SK-N-SH (cell line): ENCODE results near the gene SLC12A6. TPM values are rescaled to one million over a fixed set of nuclear protein-coding genes. Genes with fewer than 3 reads are reported as not detected.

ENCODE experiments used
- CTCF ChIA-PET: fragments of 300-600, 350-600 bp; formaldehyde crosslinking; extraction: SDS; loops from one replicate; lab custom pipeline; 2021; lab: Yijun Ruan, JAX
- POLR2A ChIA-PET: fragments of 350-600 bp; sonication (Branson Sonifier 250); formaldehyde crosslinking; extraction: SDS; loops from one replicate; lab custom pipeline; 2020; ENCODE audit warnings: antibody characterized with exemption, inconsistent platforms; lab: Yijun Ruan, JAX
- DNase-seq: peaks from one replicate; pipeline ENCODE4 v3.0.0; 2012
- H2AFZ ChIP-seq: fragments of 200-600 bp; sonication (generic); 2 replicates; pipeline ENCODE4 v1.8.1; 2016; ENCODE audit warnings: antibody characterized with exemption, mild to moderate bottlenecking, low read depth
- H3F3A ChIP-seq: fragments of 200-600 bp; sonication (generic); replicated peaks from 2 replicates; pipeline ENCODE3; 2016; ENCODE audit warnings: antibody characterized with exemption, mild to moderate bottlenecking; ENCODE audit not compliant: insufficient read depth
- H3K27ac ChIP-seq, 2 experiments: fragments of 200-500 bp in 1 of 2; fragments of 200-600 bp in 1 of 2; sonication (Bioruptor generic) in 1 of 2; sonication (generic), shearing (Covaris generic) in 1 of 2; 2 replicates each; pipeline versions ENCODE4 v1.5.1 to v1.6.1; 2014 to 2016; ENCODE audit warnings: low read depth in 2 of 2, inconsistent platforms in 1 of 2, low read length in 1 of 2, mild to moderate bottlenecking in 1 of 2, mixed read lengths in 1 of 2
- H3K27me3 ChIP-seq: fragments of 200-600 bp; sonication (generic), shearing (Covaris generic); 2 replicates; pipeline ENCODE4 v1.6.1; 2016; ENCODE audit warnings: mixed run types; ENCODE audit not compliant: insufficient read depth
- H3K36me3 ChIP-seq, 2 experiments: fragments of 200-500 bp in 1 of 2; fragments of 200-600 bp in 1 of 2; sonication (Bioruptor generic) in 1 of 2; sonication (generic) in 1 of 2; replicated peaks in 1 of 2; 2 replicates each; pipeline versions ENCODE3 to v1.5.1; 2014 to 2016; ENCODE audit warnings: low read length in 1 of 2, mild to moderate bottlenecking in 1 of 2; ENCODE audit not compliant: insufficient read depth in 2 of 2, control insufficient read depth in 1 of 2
- H3K4me1 ChIP-seq, 2 experiments: fragments of 200-500 bp in 1 of 2; fragments of 200-600 bp in 1 of 2; sonication (Bioruptor generic) in 1 of 2; sonication (generic), shearing (Covaris generic) in 1 of 2; 2 replicates each; pipeline versions ENCODE4 v1.5.1 to v1.6.1; 2014 to 2016; ENCODE audit warnings: low read depth in 1 of 2, low read length in 1 of 2, mixed run types in 1 of 2; ENCODE audit not compliant: insufficient read depth in 2 of 2, control insufficient read depth in 1 of 2
- H3K4me2 ChIP-seq: fragments of 200-600 bp; sonication (generic), shearing (Covaris generic); 2 replicates; pipeline ENCODE4 v1.6.1; 2017; ENCODE audit warnings: mixed run types
- H3K4me3 ChIP-seq, 2 experiments: fragments of 200-500 bp in 1 of 2; fragments of 200-600 bp in 1 of 2; sonication (Bioruptor generic) in 1 of 2; sonication (generic), shearing (Covaris generic) in 1 of 2; 2 replicates each; pipeline versions ENCODE4 v1.5.1 to v1.8.1; 2014 to 2016; ENCODE audit warnings: low read depth in 2 of 2, inconsistent platforms in 1 of 2, low read length in 1 of 2, mild to moderate bottlenecking in 1 of 2, mixed read lengths in 1 of 2, moderate library complexity in 1 of 2
- H3K79me2 ChIP-seq: fragments of 200-600 bp; sonication (generic); 2 replicates; pipeline ENCODE4 v1.8.1; 2017; ENCODE audit warnings: mild to moderate bottlenecking; ENCODE audit not compliant: insufficient read depth
- H3K9ac ChIP-seq: fragments of 200-600 bp; sonication (generic); 2 replicates; pipeline ENCODE4 v1.6.1; 2017; ENCODE audit warnings: mixed run types
- H3K9me2 ChIP-seq: fragments of 200-600 bp; sonication (generic); 2 replicates; pipeline ENCODE4 v1.6.1; 2017; ENCODE audit warnings: mixed run types
- H3K9me3 ChIP-seq: fragments of 200-600 bp; sonication (generic); 2 replicates; pipeline ENCODE4 v1.6.1; 2017; ENCODE audit warnings: mixed run types, mild to moderate bottlenecking, moderate library complexity
- H4K20me1 ChIP-seq: fragments of 200-600 bp; sonication (generic); 2 replicates; pipeline ENCODE4 v1.6.1; 2017; ENCODE audit warnings: mild to moderate bottlenecking, mixed run types; ENCODE audit not compliant: insufficient read depth
- CHD2 ChIP-seq: fragments of 150-350 bp; IDR thresholded peaks from 2 replicates; pipeline ENCODE4 v1.6.1; 2018; ENCODE audit warnings: low read length; ENCODE audit not compliant: partially characterized antibody
- ELF1 ChIP-seq: IDR thresholded peaks from 2 replicates; pipeline ENCODE4 v1.4.0; 2012
- EP300 ChIP-seq, 2 experiments: IDR thresholded peaks; 2 replicates each; pipeline versions ENCODE4 v1.4.0 to v1.6.1; 2012; ENCODE audit warnings: borderline replicate concordance in 1 of 2, low read depth in 1 of 2, low read length in 1 of 2
- FOSL2 ChIP-seq: IDR thresholded peaks from 2 replicates; pipeline ENCODE4 v1.4.0; 2012; ENCODE audit warnings: low read depth, mild to moderate bottlenecking, moderate library complexity, borderline replicate concordance
- GATA2 ChIP-seq: sonication (generic); formaldehyde crosslinking; IDR thresholded peaks from 2 replicates; pipeline ENCODE4 v1.5.0; 2020; ENCODE audit warnings: mild to moderate bottlenecking, missing genetic modification reagents
- IRF3 ChIP-seq: fragments of 150-350 bp; IDR thresholded peaks from 2 replicates; pipeline ENCODE4 v1.6.1; 2016; ENCODE audit warnings: mild to moderate bottlenecking, low read depth, low read length
- JUND ChIP-seq: IDR thresholded peaks from 2 replicates; pipeline ENCODE4 v1.4.0; 2012
- MXI1 ChIP-seq: IDR thresholded peaks from 2 replicates; pipeline ENCODE4 v1.6.1; 2012; ENCODE audit warnings: mild to moderate bottlenecking, low read depth, low read length, improper control_type of control experiment
- PBX3 ChIP-seq: IDR thresholded peaks from 2 replicates; pipeline ENCODE4; 2012
- RAD21 ChIP-seq: IDR thresholded peaks from 2 replicates; pipeline ENCODE4 v1.6.1; 2012; ENCODE audit warnings: mild to moderate bottlenecking, low read length
- RCOR1 ChIP-seq: fragments of 150-350 bp; IDR thresholded peaks from 2 replicates; pipeline ENCODE4 v1.6.1; 2017; ENCODE audit warnings: antibody characterized with exemption, low read length
- REST ChIP-seq: IDR thresholded peaks from 2 replicates; pipeline ENCODE4 v1.6.1; 2012; ENCODE audit warnings: mild to moderate bottlenecking, low read depth, low read length, moderate library complexity
- RFX5 ChIP-seq: IDR thresholded peaks from 2 replicates; pipeline ENCODE4 v1.6.1; 2012; ENCODE audit warnings: mild to moderate bottlenecking, improper control_type of control experiment, low read length
- USF2 ChIP-seq: fragments of 150-350 bp; IDR thresholded peaks from 2 replicates; pipeline ENCODE4 v1.6.1; 2017; ENCODE audit warnings: antibody characterized with exemption, low read length, low read depth, borderline replicate concordance
- YY1 ChIP-seq: IDR thresholded peaks from 2 replicates; pipeline ENCODE4 v1.4.0; 2012; ENCODE audit warnings: low read depth, mild to moderate bottlenecking
- WGBS: methylation state at CpG from one replicate; pipeline ENCODE4 v1.1.6; 2017; ENCODE audit warnings: low lambda C conversion rate; 5-methylcytosine and 5-hydroxymethylcytosine counted together
- polyA plus RNA-seq, 3 experiments: library from polyadenylated mRNA; depleted of rRNA; stranded (reverse); fragments of >200 nt; gene quantifications; 2 replicates each; pipeline ENCODE4 v1.2.3, GENCODE V29; 2012

The SLC12A6 gene
- polyA plus RNA-seq, 1 of the 3 experiments (the other 2 are of a cell fraction) = 7.7 TPM

GRCh38 chr15:34258151-34258550, 79.4 kb downstream of the SLC12A6 start:
- Histone ChIP-seq H3K4me3 (no peak overlapping the region), H3K9me3 (no peaks in the 10 kb centered on the region), H3K36me3 (peaks cover 12 to 15% of the 10 kb centered on the region in 2 experiments), H2AFZ (no peak overlapping the region), H4K20me1 (no peaks in the 10 kb centered on the region), H3K79me2 (no peaks in the 10 kb centered on the region), H3K27me3 (no peaks in the 10 kb centered on the region), H3K9ac (no peak overlapping the region), H3K27ac (no peak overlapping the region), H3K9me2 (no peaks in the 10 kb centered on the region), H3K4me2 (no peak overlapping the region), H3F3A (no peaks in the 10 kb centered on the region), H3K4me1 (no peaks in the 10 kb centered on the region; a peak in 1 of 4 replicates)
- ChIA-PET CTCF (interaction anchor here (12.6 kb wide), 1 partner anchor 16 kb away, joined by 73 read pairs; no protein-coding TSS in a partner anchor), POLR2A (no interaction called here)
- no peak for DNase-seq
- WGBS = 76% methylated on average over 2 of the region's 2 CpGs
- TF ChIP-seq USF2 (no peak), REST (no peak), PBX3 (no peak), CHD2 (no peak), GATA2 (no peak), YY1 (no peak), MXI1 (no peak), ELF1 (no peak), RCOR1 (no peak), JUND (no peak), IRF3 (no peak), EP300 (IDR thresholded peaks at IDR 0.05; ENCODE audit: borderline replicate concordance in 1 of 2, low read depth in 1 of 2, low read length in 1 of 2) (no peak), RAD21 (no peak), FOSL2 (no peak), RFX5 (no peak)
